Anterior cingulate cortex (tissue), 58 donors: ENCODE measurements around the gene ALG2.

Source experiments
- DNase-seq, 58 donors: peaks; one replicate each; lab custom pipeline; 2025; lab: John Stamatoyannopoulos, UW

Gene ALG2

GRCh38 chr9:99221621-99222415 is at the start of gene ALG2, which contains the start of gene SEC61B:
Gene ALG2 (minus strand): TSS chr9:99221942. CDS start chr9:99221894, 48 bp downstream.
Gene SEC61B (plus strand): TSS chr9:99222282. CDS start chr9:99222364, 82 bp downstream.
- DNase-seq = peak; percentile 58 to 97 (median 92)

GRCh38 chr9:99270491-99270890 is 48.7 kb upstream of the ALG2 start:
- DNase-seq = no peak

GRCh38 chr9:99269416-99269815 is 47.7 kb upstream of the ALG2 start:
- DNase-seq = no peak

- peak in 54 of 58 donors; percentile 9 to 84 (median 52) for DNase-seq
Measured at GRCh38 chr9:99266255-99267023, 44.7 kb upstream of the ALG2 start.

GRCh38 chr9:99265691-99266090 is 43.9 kb upstream of the ALG2 start:
- DNase-seq = no peak

GRCh38 chr9:99264070-99264680 is 42.4 kb upstream of the ALG2 start:
- no peak for DNase-seq

- DNase-seq = no peak
Measured at GRCh38 chr9:99262949-99263418, 41.2 kb upstream of the ALG2 start.

- DNase-seq = no peak
Measured at GRCh38 chr9:99261923-99262322, 40.2 kb upstream of the ALG2 start.

GRCh38 chr9:99259231-99259918 is 37.6 kb upstream of the ALG2 start:
- DNase-seq = peak; percentile 33 to 96 (median 78)

GRCh38 chr9:99257723-99258389 is 36.1 kb upstream of the ALG2 start:
- no peak for DNase-seq

- DNase-seq = peak in 1 of 58 donors; percentile 62
Measured at GRCh38 chr9:99255651-99256050, 33.9 kb upstream of the ALG2 start.

- DNase-seq = peak in 27 of 58 donors; percentile 3 to 76 (median 25)
Measured at GRCh38 chr9:99253772-99254431, 32.2 kb upstream of the ALG2 start.

- no peak for DNase-seq
Measured at GRCh38 chr9:99253134-99253533, 31.4 kb upstream of the ALG2 start.

GRCh38 chr9:99251157-99251556 is 29.4 kb upstream of the ALG2 start:
- no peak for DNase-seq

GRCh38 chr9:99249619-99250018 is 27.9 kb upstream of the ALG2 start:
- no peak for DNase-seq

GRCh38 chr9:99244344-99245260 is 22.9 kb upstream of the ALG2 start:
- DNase-seq = no peak

GRCh38 chr9:99241106-99241505 is 19.4 kb upstream of the ALG2 start:
- DNase-seq = no peak
